Breast epithelium (tissue), 3 donors: Measurements from ENCODE around the gene ZPR1.

Source experiments
- CTCF ChIP-seq, 3 donors: fragments of 450-650 bp; IDR thresholded peaks; one replicate each; pipeline ENCODE4 v1.5.1; 2016 to 2017; ENCODE audit warnings: antibody characterized with exemption in 3 of 3, mild to moderate bottlenecking in 3 of 3, moderate library complexity in 3 of 3
- POLR2A ChIP-seq: fragments of 450-650 bp; IDR thresholded peaks from one replicate; pipeline ENCODE4 v1.6.1; 2016; ENCODE audit warnings: antibody characterized with exemption, mild to moderate bottlenecking, moderate library complexity
- POLR2AphosphoS5 ChIP-seq, 3 donors: sonication (generic); formaldehyde crosslinking; IDR thresholded peaks; one replicate each; pipeline ENCODE4 v1.6.1; 2017; ENCODE audit warnings: antibody characterized with exemption in 3 of 3

- TF ChIP-seq CTCF (IDR thresholded peaks at IDR 0.05) (no peak), POLR2A (no peak), POLR2AphosphoS5 (IDR thresholded peaks at IDR 0.05) (no peak)
Measured at GRCh38 chr11:116808262-116809175, 20.7 kb upstream of the ZPR1 start.
